Measurements from ENCODE around the gene RNF34. TPM values are rescaled to one million over a fixed set of nuclear protein-coding genes. Genes with fewer than 3 reads are reported as not detected.
"Not testable (repeated sequence)": the region's sequence is repeated elsewhere in the genome, so short reads cannot be mapped to it uniquely, and the experiment has no call there.

The RNF34 gene
- total and polyA plus RNA-seq, 2 donors (not counting 3 experiments of a cell fraction or from before 2014, with no cell fraction given): 37.6 to 51.1 TPM

- BruUV-seq (replicated peaks): no TSS peak
- ChIA-PET CTCF (interaction anchor here (0.9 to 1.3 kb wide), 2 partner anchors 11 to 13 kb away, joined by 3 to 5 read pairs; no protein-coding TSS in a partner anchor), POLR2A (no interaction called here)
- Histone ChIP-seq H3K4me2 (ENCODE audit: insufficient read depth, low read length) (no peak overlapping the region), H3K27ac (ENCODE audit: insufficient read depth, low read depth, low read length) (no peak overlapping the region), H3K9me3 (replicated peaks; ENCODE audit: control insufficient read depth, insufficient read depth, low read length) (no peaks in the 10 kb centered on the region), H3K27me3 (ENCODE audit: control insufficient read depth in 2 of 2, insufficient read depth in 2 of 2, low read length in 2 of 2) (no peaks in the 10 kb centered on the region), H3K9ac (replicated peaks; ENCODE audit: extremely low read depth, insufficient read depth, low read length) (no peak overlapping the region), H3K79me2 (ENCODE audit: control insufficient read depth, insufficient read depth, low read length) (no peaks in the 10 kb centered on the region), H2AFZ (ENCODE audit: low read depth, low read length) (no peak overlapping the region), H3K4me3 (replicated peaks in 1 of 3; ENCODE audit: insufficient read depth in 1 of 3, low read depth in 1 of 3, low read length in 3 of 3) (no peak overlapping the region), H3K4me1 (ENCODE audit: control insufficient read depth, extremely low read depth, insufficient read depth, low read length) (no peaks in the 10 kb centered on the region), H3K9me1 (replicated peaks; ENCODE audit: control insufficient read depth, extremely low read depth, insufficient read depth, low read length) (no peaks in the 10 kb centered on the region), H4K20me1 (replicated peaks; ENCODE audit: control insufficient read depth, extremely low read depth, insufficient read depth, low read length) (no peaks in the 10 kb centered on the region), H3K36me3 (ENCODE audit: control insufficient read depth in 2 of 2, extremely low read depth in 1 of 2, insufficient read depth in 2 of 2, low read length in 2 of 2) (no peaks in the 10 kb centered on the region)
- DNase-seq (ENCODE audit: low read depth, low spot score): no peak
- FAIRE-seq: no peak
- dilution Hi-C loops (cut with MboI; ENCODE audit: extremely low pct_ligation_motif_present, low sequenced_read_pairs): no loop called here
- intact Hi-C loops (cut with micrococcal nuclease): no loop called here
- no peak for TF ChIP-seq POLR2A (IDR thresholded peaks at IDR 0.05; ENCODE audit: low read depth, low read length)
Observed at GRCh38 chr12:121371404-121371803, 28.5 kb upstream of the RNF34 start.

DNA sequence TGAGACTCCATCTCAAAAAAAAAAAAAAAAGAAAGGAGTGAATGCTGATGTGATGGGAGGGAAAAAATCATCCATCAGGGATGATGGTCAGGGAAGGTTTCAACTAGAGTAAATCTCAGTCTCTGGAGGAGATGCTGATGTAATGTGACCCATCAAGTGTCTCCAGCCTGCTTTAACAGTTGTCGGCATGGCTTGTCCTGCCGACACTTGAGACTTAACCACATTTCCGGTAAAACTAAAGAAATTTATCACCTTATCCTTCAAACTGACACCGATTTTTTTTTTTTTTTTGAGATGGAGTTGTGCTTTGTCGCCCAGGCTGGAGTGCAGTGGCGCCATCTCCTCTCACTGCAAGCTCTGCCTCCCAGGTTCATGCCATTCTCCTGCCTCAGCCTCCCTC lies 26.2 kb upstream of the RNF34 start:
- no peak overlapping the region for H3K4me2 ChIP-seq (ENCODE audit: insufficient read depth, low read length)
- CTCF ChIA-PET: no interaction called here
- no peak for FAIRE-seq
- no peaks in the 10 kb centered on the region for H3K79me2 ChIP-seq (ENCODE audit: control insufficient read depth, insufficient read depth, low read length)
- no peaks in the 10 kb centered on the region for H3K9me3 ChIP-seq (replicated peaks; ENCODE audit: control insufficient read depth, insufficient read depth, low read length)
- POLR2A ChIA-PET: no interaction called here
- no peak overlapping the region for H3K4me3 ChIP-seq (replicated peaks in 1 of 3; ENCODE audit: insufficient read depth in 1 of 3, low read depth in 1 of 3, low read length in 3 of 3)
- H3K27ac ChIP-seq (ENCODE audit: insufficient read depth, low read depth, low read length): no peak overlapping the region
- H3K9me1 ChIP-seq (replicated peaks; ENCODE audit: control insufficient read depth, extremely low read depth, insufficient read depth, low read length): no peaks in the 10 kb centered on the region
- no TSS peak for BruUV-seq (replicated peaks)
- H3K36me3 ChIP-seq (ENCODE audit: control insufficient read depth in 2 of 2, extremely low read depth in 1 of 2, insufficient read depth in 2 of 2, low read length in 2 of 2): no peaks in the 10 kb centered on the region
- TF ChIP-seq JUN (IDR thresholded peaks at IDR 0.05; ENCODE audit: borderline replicate concordance, insufficient read depth, insufficient read length, low read depth): no peak
- TF ChIP-seq POLR2AphosphoS5 (IDR thresholded peaks at IDR 0.05; ENCODE audit: insufficient read depth, low read depth, low read length): no peak
- TF ChIP-seq MYC (IDR thresholded peaks at IDR 0.05; ENCODE audit: low read depth, low read length): no peak
- no peak for TF ChIP-seq GATA2 (IDR thresholded peaks at IDR 0.05; ENCODE audit: insufficient read depth, insufficient read length, low read depth, low read length)
- no peak for TF ChIP-seq FOS (IDR thresholded peaks at IDR 0.05; ENCODE audit: borderline replicate concordance, insufficient read depth, low read length)
- TF ChIP-seq, protein P1, sequence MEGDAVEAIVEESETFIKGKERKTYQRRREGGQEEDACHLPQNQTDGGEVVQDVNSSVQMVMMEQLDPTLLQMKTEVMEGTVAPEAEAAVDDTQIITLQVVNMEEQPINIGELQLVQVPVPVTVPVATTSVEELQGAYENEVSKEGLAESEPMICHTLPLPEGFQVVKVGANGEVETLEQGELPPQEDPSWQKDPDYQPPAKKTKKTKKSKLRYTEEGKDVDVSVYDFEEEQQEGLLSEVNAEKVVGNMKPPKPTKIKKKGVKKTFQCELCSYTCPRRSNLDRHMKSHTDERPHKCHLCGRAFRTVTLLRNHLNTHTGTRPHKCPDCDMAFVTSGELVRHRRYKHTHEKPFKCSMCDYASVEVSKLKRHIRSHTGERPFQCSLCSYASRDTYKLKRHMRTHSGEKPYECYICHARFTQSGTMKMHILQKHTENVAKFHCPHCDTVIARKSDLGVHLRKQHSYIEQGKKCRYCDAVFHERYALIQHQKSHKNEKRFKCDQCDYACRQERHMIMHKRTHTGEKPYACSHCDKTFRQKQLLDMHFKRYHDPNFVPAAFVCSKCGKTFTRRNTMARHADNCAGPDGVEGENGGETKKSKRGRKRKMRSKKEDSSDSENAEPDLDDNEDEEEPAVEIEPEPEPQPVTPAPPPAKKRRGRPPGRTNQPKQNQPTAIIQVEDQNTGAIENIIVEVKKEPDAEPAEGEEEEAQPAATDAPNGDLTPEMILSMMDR (IDR thresholded peaks at IDR 0.05; ENCODE audit: extremely low read depth in 1 of 2, insufficient read depth in 1 of 2, low read depth in 1 of 2, low read length in 2 of 2): no peak
- TF ChIP-seq, protein P2, sequence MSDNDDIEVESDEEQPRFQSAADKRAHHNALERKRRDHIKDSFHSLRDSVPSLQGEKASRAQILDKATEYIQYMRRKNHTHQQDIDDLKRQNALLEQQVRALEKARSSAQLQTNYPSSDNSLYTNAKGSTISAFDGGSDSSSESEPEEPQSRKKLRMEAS (IDR thresholded peaks at IDR 0.05; ENCODE audit: insufficient read depth, insufficient read length): no peak
- no peak for TF ChIP-seq EZH2 (IDR thresholded peaks at IDR 0.05; ENCODE audit: borderline replicate concordance, low read depth, low read length, severe bottlenecking)
- no peak for TF ChIP-seq POLR2A (IDR thresholded peaks at IDR 0.05; ENCODE audit: low read depth, low read length)
- H2AFZ ChIP-seq (ENCODE audit: low read depth, low read length): no peak overlapping the region
- no peak for DNase-seq (ENCODE audit: low read depth, low spot score)
- H4K20me1 ChIP-seq (replicated peaks; ENCODE audit: control insufficient read depth, extremely low read depth, insufficient read depth, low read length): no peaks in the 10 kb centered on the region
- no peaks in the 10 kb centered on the region for H3K4me1 ChIP-seq (ENCODE audit: control insufficient read depth, extremely low read depth, insufficient read depth, low read length)
- dilution Hi-C loops (cut with MboI; ENCODE audit: extremely low pct_ligation_motif_present, low sequenced_read_pairs): no loop called here
- no peak overlapping the region for H3K9ac ChIP-seq (replicated peaks; ENCODE audit: extremely low read depth, insufficient read depth, low read length)
- intact Hi-C loops (cut with micrococcal nuclease): no loop called here
- H3K27me3 ChIP-seq (ENCODE audit: control insufficient read depth in 2 of 2, insufficient read depth in 2 of 2, low read length in 2 of 2): no peaks in the 10 kb centered on the region

GRCh38 chr12:121374336-121374735 lies 25.6 kb upstream of the RNF34 start:
- H3K4me2 ChIP-seq (ENCODE audit: insufficient read depth, low read length); H3K79me2 ChIP-seq (ENCODE audit: control insufficient read depth, insufficient read depth, low read length); H3K9ac ChIP-seq (replicated peaks; ENCODE audit: extremely low read depth, insufficient read depth, low read length); BruUV-seq (replicated peaks); POLR2A ChIA-PET; H2AFZ ChIP-seq (ENCODE audit: low read depth, low read length); FAIRE-seq; H3K36me3 ChIP-seq (ENCODE audit: control insufficient read depth in 2 of 2, extremely low read depth in 1 of 2, insufficient read depth in 2 of 2, low read length in 2 of 2); intact Hi-C loops (cut with micrococcal nuclease); DNase-seq (ENCODE audit: low read depth, low spot score); H3K4me3 ChIP-seq (replicated peaks in 1 of 3; ENCODE audit: insufficient read depth in 1 of 3, low read depth in 1 of 3, low read length in 3 of 3); H4K20me1 ChIP-seq (replicated peaks; ENCODE audit: control insufficient read depth, extremely low read depth, insufficient read depth, low read length); H3K9me1 ChIP-seq (replicated peaks; ENCODE audit: control insufficient read depth, extremely low read depth, insufficient read depth, low read length); H3K9me3 ChIP-seq (replicated peaks; ENCODE audit: control insufficient read depth, insufficient read depth, low read length); H3K27me3 ChIP-seq (ENCODE audit: control insufficient read depth in 2 of 2, insufficient read depth in 2 of 2, low read length in 2 of 2); H3K4me1 ChIP-seq (ENCODE audit: control insufficient read depth, extremely low read depth, insufficient read depth, low read length); H3K27ac ChIP-seq (ENCODE audit: insufficient read depth, low read depth, low read length); dilution Hi-C loops (cut with MboI; ENCODE audit: extremely low pct_ligation_motif_present, low sequenced_read_pairs): not testable (repeated sequence)
- CTCF ChIA-PET: interaction anchor here (1.2 kb wide), 1 partner anchor 39 kb away, joined by 4 read pairs; no protein-coding TSS in a partner anchor

Measured in endothelial cell of umbilical vein (primary cell).